HFF-Myc (cell line): ENCODE data around the gene CCDC186.

ENCODE experiments used
- DNase-seq: peaks from one replicate; pipeline ENCODE4 v3.0.0-alpha.2; 2011; ENCODE audit warnings: low read depth; ENCODE audit errors: extremely low read depth
- H3K4me3 ChIP-seq: replicated peaks from 2 replicates; pipeline ENCODE4 v1.5.1; 2011; ENCODE audit warnings: low read depth, mild to moderate bottlenecking, control low read depth, low read length
- CTCF ChIP-seq: IDR thresholded peaks from 2 replicates; pipeline ENCODE4 v1.5.1; 2012; ENCODE audit warnings: mild to moderate bottlenecking, low read depth, low read length, control low read depth; ENCODE audit errors: missing control alignments

CCDC186 gene

GRCh38 chr10:114179148-114179547, 5.1 kb upstream of the CCDC186 start, which contains the start of gene TDRD1:
TSS of gene TDRD1 (plus strand) at chr10:114179353. CDS start at chr10:114187832, 8,479 bp downstream.
- TF ChIP-seq CTCF: no peak
- H3K4me3 ChIP-seq: peak within 1 kb of the TSS; percentile 26
- no peak for DNase-seq

- no peak for TF ChIP-seq CTCF
- DNase-seq: no peak
Observed at GRCh38 chr10:114176511-114176910, 2.5 kb upstream of the CCDC186 start.

GRCh38 chr10:114175667-114176066, 1.7 kb upstream of the CCDC186 start:
- H3K4me3 ChIP-seq: no peak overlapping the region
- TF ChIP-seq CTCF: no peak
- no peak for DNase-seq

More at GRCh38 chr10:114176511-114176910, 2.5 kb upstream of the CCDC186 start:
- H3K4me3 ChIP-seq: no peak overlapping the region

- TF ChIP-seq CTCF: no peak
- no peak for DNase-seq
- peak overlapping the region; percentile 96 for H3K4me3 ChIP-seq
Observed at GRCh38 chr10:114174695-114175188, 739 bp upstream of the CCDC186 start.

- TF ChIP-seq CTCF: no peak
- no peak for DNase-seq
- peak overlapping the region; percentile 96 for H3K4me3 ChIP-seq
Observed at GRCh38 chr10:114173603-114173920, 441 bp downstream of the CCDC186 start.

- DNase-seq: no peak
- TF ChIP-seq CTCF: no peak
- H3K4me3 ChIP-seq: peak overlapping the region; percentile 96
Observed at GRCh38 chr10:114172776-114173602, 1.0 kb downstream of the CCDC186 start.

- no peak for TF ChIP-seq CTCF
- DNase-seq: no peak
- H3K4me3 ChIP-seq: peak overlapping the region; percentile 96; the same call in 1 of the 2 replicates
Observed at GRCh38 chr10:114172216-114172615, 1.8 kb downstream of the CCDC186 start.
